ENCODE data around the gene UQCC3. TPM values are rescaled to one million over a fixed set of nuclear protein-coding genes. Genes with fewer than 3 reads are reported as not detected.
"Not testable (repeated sequence)": the region's sequence is repeated elsewhere in the genome, so short reads cannot be mapped to it uniquely, and the experiment has no call there.

Gene UQCC3
- total RNA-seq, 1 donor from 2014 or later: 27.9 TPM

DNA sequence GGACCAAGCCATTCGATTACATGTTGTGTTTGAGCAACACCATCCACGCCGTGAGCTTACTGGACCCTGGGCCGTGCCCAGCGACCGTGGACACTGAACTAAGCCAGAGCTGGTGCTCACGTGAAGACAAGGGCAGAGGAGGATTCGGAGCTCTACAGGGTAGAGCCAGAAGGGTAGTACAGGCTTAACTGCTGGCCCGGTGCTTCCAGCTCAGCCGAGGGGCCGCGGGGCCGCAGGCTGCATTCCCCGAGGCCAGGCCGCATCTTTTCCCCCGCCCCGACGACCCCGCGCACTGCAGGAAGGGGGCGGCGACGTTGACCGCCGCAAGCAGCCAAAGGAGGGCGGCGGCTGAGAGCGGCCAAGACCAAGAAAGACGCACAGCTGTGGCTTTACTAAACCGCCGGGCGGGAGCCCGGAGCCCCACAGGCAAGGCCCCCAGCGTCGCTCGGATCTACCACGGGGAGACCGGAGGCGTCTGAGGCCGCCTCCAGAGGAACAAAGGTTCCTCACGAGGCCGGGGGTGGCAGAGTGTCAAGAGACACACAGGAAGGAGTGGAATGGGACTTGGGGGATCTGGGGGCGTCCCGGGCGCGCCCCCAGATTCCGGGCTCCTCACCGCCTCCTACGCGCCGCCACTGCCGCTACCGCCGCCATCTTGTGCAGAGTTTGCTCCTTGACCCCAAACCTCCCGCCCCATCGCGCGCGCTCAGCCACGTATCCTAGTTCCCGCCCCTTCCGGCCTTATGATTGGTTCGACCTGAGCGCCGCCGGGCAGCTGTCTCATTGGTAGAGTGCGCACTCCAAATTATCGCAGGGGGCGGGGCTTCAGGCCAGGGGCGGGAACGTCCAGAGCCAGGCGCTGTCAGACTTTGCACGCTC, 25.3 kb upstream of the UQCC3 start, which contains the start of gene GANAB:
TSS of gene GANAB (minus strand) at position 668 of the 879 bp plus-strand sequence. CDS start at position 654, 14 bp downstream.
- peak; percentile 64 for DNase-seq (ENCODE audit: low read depth)
- H3K4me3 ChIP-seq (ENCODE audit: low read depth, low read length): peak within 1 kb of the TSS; percentile 99
- TF ChIP-seq, protein P1, sequence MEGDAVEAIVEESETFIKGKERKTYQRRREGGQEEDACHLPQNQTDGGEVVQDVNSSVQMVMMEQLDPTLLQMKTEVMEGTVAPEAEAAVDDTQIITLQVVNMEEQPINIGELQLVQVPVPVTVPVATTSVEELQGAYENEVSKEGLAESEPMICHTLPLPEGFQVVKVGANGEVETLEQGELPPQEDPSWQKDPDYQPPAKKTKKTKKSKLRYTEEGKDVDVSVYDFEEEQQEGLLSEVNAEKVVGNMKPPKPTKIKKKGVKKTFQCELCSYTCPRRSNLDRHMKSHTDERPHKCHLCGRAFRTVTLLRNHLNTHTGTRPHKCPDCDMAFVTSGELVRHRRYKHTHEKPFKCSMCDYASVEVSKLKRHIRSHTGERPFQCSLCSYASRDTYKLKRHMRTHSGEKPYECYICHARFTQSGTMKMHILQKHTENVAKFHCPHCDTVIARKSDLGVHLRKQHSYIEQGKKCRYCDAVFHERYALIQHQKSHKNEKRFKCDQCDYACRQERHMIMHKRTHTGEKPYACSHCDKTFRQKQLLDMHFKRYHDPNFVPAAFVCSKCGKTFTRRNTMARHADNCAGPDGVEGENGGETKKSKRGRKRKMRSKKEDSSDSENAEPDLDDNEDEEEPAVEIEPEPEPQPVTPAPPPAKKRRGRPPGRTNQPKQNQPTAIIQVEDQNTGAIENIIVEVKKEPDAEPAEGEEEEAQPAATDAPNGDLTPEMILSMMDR (conservative IDR thresholded peaks at IDR 0.05; ENCODE audit: low read depth, low read length): no peak

DNA sequence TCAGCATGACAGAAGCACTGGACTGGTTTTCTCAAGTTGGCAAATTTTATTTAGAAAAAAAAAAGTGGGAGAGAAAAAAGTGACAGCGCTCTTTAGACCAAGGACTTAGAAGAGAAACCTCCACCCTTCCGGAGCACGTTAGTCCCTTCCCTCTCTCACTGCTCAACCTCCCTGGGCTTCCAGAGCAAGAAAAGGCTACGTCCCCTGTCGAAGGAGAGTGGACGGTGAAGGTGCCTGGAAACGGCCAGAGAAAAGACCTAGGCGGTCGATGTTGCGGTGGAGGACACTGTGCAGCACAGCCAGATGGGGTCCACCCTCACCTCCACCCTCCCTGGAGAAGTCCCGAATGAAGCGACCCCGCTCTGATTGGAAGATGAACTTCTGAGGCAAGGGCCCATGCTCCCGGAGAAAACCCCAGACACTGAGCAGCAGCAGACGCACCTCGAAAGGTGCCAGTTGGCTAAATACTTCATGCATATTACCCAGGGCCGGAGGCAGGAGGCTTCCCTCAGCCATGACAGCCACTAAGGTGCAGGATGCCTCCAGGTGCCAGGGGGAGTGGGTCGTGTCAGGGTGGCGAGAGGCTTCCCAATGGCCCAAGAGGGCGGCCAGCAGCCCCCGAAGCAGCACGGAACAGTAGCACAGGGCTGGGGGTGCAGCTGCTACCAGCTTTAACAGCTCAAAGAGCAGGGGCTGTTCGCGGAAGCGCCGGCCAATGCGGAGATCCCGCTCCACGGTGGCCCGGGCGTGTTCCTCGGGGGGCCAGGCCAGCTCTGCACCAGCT, 24.5 kb upstream of the UQCC3 start:
- TF ChIP-seq, protein P1 (conservative IDR thresholded peaks at IDR 0.05; ENCODE audit: low read depth, low read length): no peak
- no peak for DNase-seq (ENCODE audit: low read depth)
- peak overlapping the region; percentile 99 for H3K4me3 ChIP-seq (ENCODE audit: low read depth, low read length)

DNA sequence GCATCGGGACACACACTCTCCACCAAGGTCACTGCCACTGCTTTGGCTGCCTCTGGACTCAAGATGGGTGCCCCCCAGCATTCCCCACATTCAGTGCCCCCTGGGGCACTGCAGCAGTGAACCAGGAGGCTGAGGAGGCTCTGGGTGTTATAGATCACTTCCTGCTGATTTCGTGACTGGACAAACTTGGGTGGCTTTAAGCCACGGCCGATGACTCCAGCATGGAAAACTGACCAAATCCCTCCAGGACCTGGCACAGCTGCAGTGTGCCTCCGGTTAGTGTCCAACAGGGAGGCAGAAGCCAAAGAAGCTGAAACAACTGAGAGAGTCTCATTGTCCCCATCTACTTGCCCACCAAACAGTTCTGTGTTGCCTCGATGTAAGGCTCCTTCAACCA, 23.9 kb upstream of the UQCC3 start:
- H3K4me3 ChIP-seq (ENCODE audit: low read depth, low read length): no peak overlapping the region
- TF ChIP-seq, protein P1 (conservative IDR thresholded peaks at IDR 0.05; ENCODE audit: low read depth, low read length): no peak
- no peak for DNase-seq (ENCODE audit: low read depth)

DNA sequence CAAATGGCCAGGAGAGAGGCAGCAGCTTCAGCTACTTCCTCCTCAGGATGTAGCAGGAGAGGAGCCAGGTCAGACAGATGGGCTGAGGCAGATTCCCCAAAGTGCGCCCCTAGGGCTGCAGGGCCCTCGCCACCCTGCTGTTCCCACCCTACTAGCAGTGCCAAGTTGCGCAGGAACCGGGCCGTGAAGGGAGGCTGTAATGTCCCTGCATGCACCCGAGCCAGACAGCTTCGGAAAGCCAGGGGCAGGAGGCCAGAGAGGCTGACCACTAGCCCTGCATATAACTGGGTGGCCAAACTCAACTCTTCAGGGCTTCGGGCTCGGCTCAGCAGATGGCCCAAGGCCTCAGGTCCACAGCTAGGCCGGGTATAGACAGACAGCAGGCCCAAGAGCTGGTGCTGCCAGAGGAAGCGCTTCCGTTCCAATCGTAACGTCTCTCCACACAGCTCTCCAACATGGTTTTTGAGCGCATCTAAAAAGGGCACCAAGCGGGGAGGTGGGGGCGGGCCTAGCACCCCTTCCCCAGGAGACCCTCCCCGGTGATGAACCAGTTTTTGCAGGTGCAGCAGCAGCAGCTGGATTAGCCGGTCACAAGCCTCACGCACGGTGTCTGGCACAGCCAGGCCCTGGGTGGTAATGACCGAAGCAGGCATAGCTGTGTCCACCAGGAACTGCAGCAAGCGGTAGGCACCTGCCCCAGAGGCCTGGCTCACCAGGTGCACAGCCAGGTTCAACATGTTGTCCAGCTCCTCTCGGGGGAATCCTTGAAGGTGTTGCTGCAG, 23.1 kb upstream of the UQCC3 start:
- H3K4me3 ChIP-seq (ENCODE audit: low read depth, low read length): no peak overlapping the region
- DNase-seq (ENCODE audit: low read depth): no peak
- TF ChIP-seq, protein P1 (conservative IDR thresholded peaks at IDR 0.05; ENCODE audit: low read depth, low read length): no peak

DNA sequence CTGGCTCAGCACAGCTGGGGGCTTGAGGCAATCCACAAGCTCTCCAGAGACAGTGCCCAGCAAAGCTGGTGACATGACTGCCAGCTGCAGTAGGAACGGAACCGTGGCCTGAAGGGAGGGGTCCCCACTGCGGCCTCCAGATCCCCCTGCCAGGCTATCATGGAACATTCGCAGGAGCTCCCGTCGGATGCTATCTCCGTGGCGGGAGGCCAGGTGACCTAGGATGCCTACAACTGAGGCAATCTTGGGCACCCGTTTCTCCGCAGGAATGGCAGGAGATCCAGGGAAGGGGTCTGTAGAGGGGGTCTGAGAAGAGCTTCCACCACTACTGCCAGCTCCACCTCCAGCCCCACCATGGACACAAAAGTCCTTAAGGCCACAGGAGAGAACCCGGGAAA, 22.5 kb upstream of the UQCC3 start:
- H3K4me3 ChIP-seq (ENCODE audit: low read depth, low read length): no peak overlapping the region
- TF ChIP-seq, protein P1 (conservative IDR thresholded peaks at IDR 0.05; ENCODE audit: low read depth, low read length): no peak
- no peak for DNase-seq (ENCODE audit: low read depth)

DNA sequence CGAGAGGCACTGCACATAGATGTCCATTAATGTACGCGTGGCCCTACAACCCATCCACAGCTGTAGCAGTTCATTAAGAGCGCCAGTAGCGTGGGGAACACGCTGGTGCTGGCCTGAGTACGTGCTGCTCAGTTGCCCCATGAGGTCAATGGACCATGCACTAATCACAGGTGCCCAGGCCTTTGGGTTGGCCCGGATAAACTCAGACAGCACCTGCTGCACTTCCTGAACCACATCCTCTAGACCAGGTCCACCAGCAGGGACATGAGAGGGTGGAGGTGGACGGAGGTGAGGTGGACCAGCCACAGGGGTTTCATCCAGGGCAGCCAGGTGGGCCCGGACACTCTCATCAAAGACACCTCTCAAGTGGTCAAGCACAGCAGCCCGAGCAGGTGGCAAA, 22.0 kb upstream of the UQCC3 start:
- TF ChIP-seq, protein P1 (conservative IDR thresholded peaks at IDR 0.05; ENCODE audit: low read depth, low read length): no peak
- H3K4me3 ChIP-seq (ENCODE audit: low read depth, low read length): no peak overlapping the region
- DNase-seq (ENCODE audit: low read depth): no peak

DNA sequence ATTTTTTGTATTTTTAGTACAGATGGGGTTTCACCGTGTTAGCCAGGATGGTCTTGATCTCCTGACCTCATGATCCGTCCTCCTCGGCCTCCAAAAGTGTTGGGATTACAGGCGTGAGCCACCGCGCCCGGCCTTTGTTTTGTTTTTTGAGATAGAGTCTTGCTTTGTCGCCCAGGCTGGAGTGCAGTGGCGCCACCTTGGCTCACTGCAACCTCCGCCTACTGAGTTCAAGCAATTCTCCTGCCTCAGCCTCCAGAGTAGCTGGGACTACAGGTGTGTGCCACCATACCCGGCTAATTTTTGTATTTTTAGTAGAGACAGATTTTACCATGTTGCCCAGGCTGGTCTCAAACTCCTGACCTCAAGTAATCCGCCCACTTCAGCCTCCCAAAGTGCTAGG, 21.2 kb upstream of the UQCC3 start:
- H3K4me3 ChIP-seq (ENCODE audit: low read depth, low read length); DNase-seq (ENCODE audit: low read depth): not testable (repeated sequence)
